GM21576 (cell line): ENCODE data around the gene POLD3.

ENCODE experiments used
- ATAC-seq: cut with Tn5 transposase; IDR thresholded peaks from one replicate; pipeline ENCODE4 v1.9.1; 2021; ENCODE audit warnings: mild to moderate bottlenecking, moderate library complexity; ENCODE audit not compliant: unreplicated experiment

Gene POLD3

GRCh38 chr11:74684661-74685060 is 92.3 kb downstream of the POLD3 start:
- ATAC-seq, result no peak

GRCh38 chr11:74685338-74685737 is 93.0 kb downstream of the POLD3 start:
- ATAC-seq, result no peak

GRCh38 chr11:74685905-74686304 is 93.5 kb downstream of the POLD3 start:
- no peak for ATAC-seq

DNA sequence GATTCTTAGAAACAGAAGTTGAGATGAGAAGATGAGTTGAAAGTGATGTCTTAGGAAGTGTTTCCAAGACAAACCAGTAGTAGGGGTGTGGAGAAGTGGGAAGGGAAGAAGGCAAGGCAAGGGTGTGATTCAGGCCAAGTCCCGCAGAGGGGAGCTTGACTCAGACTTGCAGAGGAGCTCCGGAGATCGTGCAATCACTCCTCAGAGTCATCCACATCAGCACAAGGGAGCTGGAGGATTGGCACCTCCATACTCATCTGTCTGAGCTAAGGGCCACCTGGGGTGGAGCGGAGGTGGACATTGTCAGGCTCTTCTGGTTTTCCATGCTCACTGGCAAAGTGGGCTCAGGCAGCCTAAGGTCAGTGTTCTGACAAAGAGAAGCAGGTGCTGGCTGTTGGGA is 94.4 kb downstream of the POLD3 start:
- no peak for ATAC-seq

DNA sequence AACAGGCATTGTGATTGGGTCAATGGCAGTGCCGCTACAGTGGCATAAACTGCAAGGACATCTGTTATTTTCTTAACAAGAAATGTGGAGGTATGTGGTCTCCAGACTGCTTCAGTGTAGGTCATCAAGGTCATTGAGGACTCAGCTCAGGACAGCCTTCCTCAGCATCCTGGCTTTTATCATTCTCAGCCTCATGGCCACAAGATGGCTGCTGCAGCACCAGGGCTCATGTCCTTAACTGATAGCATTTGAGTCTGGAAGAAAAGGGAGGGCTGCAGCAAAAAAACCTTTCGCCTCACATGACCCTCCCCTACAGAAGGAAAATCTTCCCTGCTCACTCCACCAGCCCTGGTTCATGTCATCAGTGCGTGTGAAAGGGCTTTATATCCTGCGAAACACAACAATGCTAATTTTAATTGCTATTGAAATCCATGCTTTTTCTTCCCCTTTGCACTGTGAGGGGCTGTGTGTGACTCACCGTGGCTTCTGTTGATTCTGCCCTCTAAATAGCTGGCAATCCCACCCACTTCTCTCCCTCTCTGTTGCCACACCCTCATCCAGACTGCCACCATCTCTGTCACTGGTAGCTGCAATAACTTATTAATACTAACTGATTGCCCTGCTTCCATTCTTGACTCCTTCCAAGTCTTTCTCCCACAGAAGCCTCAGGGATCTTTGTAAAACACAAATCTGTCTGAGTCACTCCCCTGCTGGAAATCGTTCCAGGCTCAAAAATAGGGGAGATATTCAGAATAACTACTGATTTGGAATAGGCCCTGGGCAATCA is 95.0 kb downstream of the POLD3 start:
- no peak for ATAC-seq

DNA sequence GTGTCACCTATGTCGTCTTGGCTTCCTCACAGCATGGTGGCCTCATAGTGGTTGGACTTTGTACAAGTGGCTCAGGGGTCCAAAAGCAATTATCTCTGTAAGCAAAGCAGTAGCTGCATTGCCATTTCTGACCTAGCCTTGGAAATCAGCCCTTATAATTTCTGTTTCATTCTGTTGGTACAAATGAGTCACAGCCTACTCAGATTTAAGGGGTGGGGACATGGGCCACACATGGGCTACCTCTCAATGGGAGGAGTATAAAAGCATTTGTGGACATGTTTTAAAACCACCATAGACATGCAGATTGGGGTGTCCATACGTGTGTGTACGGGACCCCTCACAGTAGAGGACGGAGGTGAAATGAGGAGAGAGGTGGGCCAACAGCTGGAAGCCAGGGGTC is 97.3 kb downstream of the POLD3 start:
- no peak for ATAC-seq

- ATAC-seq, result no peak
These were observed 99.4 kb downstream of the POLD3 start for GRCh38 chr11:74691755-74692154.
